GM18517 (cell line): ENCODE results near the gene SMC6.

ENCODE experiments used
- ATAC-seq: cut with Tn5 transposase; IDR thresholded peaks from one replicate; pipeline ENCODE4 v1.9.1; 2021; ENCODE audit warnings: mild to moderate bottlenecking, moderate library complexity; ENCODE audit not compliant: unreplicated experiment

SMC6 gene

DNA sequence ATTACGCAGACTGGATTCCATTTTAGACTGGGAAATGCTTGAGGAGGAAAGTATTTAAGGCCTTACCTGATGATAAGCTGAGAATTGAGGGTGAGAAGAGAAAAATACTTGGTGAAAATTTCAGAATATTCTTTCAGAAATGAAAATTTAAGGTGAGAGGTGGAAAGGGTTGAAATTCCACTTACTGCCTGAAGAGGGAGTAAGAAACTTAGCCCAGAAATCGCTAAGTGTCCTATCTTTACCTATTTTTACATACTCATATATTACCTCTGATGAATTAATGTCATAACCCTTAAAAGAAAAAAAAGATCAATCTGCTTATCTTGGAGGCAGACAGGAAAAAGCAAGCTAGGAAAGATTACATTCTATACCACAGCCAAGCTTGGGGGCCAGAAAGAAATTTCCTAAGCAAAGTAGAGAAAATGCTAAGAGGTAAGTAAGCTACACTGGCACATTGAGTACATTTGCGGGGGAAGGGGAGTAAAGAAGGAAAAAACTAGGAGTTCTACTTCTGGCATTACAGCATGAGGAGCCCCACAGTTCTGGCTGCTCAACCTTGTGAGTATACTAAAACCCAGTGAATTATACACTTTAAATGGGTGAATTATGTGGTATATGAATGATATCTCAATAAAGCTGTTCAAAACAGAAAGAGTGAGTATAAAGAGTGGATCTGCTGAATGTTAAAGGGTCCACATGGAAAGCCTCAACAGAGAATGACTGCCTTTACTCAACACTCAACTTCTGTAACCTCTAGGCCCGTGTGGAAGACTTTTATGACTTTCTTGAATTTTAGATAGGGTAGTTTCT is 33.8 kb downstream of the SMC6 start:
- ATAC-seq = no peak

DNA sequence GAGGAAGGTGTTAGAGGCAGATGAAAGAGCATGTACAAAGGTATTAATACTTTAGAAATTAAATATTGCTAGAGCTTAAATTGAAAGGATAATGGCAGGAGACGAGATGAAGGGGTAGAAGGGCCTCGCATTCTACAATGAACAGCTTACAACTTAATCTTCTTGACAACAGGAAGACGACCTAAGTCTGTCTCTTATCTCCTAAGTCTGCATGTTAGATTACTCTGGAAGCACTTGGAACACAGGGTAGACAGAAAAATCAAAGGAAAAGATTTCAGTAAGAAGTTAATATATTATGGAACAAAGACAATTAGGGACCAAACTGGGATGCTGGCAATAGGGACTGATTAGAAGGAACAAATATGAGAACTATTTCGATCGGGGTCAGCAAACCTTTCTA is 34.9 kb downstream of the SMC6 start:
- ATAC-seq = no peak

GRCh38 chr2:17717666-17718065 is 35.9 kb downstream of the SMC6 start:
- no peak for ATAC-seq

DNA sequence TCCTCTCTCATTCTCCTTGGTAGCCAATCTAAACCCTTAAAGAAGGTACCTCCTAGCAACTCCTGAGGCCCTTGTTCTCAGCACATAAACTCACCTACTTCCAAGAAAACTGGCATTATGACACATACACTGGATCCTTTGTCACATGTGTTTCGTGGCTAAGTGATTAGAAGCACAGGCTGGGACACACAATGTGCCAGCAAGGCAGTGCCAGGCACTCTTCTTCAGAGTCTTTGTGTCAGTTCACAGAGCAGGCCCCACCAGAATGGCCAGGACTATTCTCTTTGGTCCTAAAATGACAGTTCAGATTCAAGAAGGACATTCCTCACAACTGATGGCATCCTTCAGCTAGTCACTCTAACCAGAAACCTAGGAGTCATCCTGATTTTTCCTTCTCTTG is 40.3 kb downstream of the SMC6 start:
- ATAC-seq = no peak

GRCh38 chr2:17710547-17711248 is 42.9 kb downstream of the SMC6 start:
- no peak for ATAC-seq

GRCh38 chr2:17709897-17710296 is 43.7 kb downstream of the SMC6 start:
- no peak for ATAC-seq

DNA sequence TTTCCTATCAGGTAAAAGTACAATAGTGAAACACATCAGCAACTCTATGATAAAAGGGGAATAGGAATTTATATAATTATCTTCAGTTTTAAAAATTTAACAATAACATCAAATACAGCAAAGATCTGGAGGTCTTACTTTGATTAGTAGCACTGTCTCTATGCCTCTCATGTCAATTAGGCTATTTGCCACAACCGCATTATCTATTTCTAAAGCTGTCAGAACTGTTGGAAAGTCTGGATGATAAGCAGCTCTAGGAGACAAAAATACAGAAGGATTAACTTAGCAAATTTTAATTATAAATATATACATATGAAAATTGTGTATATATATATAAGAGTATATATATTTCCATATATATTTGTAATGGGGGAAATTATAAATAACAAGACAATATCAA is 45.1 kb downstream of the SMC6 start:
- no peak for ATAC-seq

DNA sequence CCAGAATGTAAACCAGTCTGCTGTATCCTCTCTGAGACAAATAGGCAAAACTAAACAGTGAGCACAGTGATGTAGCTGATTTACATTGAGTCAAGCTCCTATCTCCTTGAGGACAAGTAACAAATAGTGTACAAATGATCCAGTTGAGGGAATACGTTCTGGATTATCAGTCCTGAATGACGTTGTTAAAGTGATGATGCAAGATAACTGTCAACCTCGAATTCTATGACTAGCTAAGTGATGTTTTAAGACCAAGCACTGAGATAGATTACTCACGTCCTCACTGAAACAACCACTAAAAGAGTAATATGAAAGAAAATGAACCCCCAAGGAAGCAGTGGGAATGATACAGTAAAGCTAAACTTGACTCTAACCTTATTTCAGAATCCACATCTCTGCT is 46.8 kb downstream of the SMC6 start:
- no peak for ATAC-seq

DNA sequence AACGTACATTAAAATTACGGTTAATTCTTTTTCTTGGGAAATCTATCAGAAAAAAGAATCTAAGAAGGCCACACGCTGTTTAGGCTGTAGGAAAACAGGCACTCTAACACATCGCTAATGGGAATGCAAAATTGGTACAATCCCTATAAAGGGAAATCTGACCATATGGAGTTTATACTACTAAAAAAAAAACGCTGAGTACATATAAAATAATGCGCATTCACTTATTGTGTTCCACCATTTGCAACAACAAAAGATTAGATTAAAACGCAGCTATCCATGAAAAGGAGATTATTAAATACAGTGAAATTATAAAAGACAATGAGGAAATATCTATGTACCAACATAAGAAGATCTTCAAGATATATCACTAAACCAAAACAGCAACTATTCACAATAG is 62.8 kb downstream of the SMC6 start:
- ATAC-seq = no peak

GRCh38 chr2:17689010-17689409 is 64.6 kb downstream of the SMC6 start:
- ATAC-seq = no peak

- no peak for ATAC-seq
Measured at GRCh38 chr2:17688600-17688999, 65.0 kb downstream of the SMC6 start.

- no peak for ATAC-seq
Measured at GRCh38 chr2:17683981-17684380, 69.6 kb downstream of the SMC6 start.

DNA sequence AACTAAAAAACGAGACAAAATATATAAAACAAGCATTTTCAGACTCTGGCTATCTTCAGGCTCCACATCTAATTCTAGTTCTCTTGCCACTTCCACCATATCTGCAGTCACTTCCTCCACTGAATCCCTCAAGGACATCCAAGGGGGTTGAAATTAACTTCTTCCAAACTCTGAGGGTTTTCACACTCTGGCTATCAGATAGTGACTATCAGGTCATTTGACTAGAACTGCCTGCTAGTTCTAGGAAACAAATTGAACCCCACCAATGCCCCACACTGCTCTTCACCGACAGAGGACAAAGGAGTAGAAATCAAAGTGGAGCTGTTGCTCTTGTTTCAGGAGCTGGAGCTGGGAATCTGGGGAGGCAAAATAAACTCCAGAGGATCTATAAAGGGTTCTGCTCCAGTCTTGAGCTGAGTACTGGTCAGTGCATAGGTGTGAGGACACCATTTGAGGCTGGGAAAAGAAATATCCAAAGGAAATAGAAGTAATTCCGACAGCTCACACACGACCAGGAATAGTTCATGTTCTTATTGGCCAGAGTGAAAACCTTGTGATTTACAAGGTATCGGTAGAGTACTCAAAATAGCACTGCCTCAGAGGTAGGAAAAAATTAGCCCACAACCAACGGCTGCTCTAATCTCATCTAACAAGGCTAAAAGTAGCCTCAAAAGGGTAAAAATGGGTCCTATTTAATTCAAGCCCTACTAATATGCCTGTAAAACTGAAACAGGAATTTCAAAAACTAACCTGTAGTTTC is 71.3 kb downstream of the SMC6 start:
- no peak for ATAC-seq

DNA sequence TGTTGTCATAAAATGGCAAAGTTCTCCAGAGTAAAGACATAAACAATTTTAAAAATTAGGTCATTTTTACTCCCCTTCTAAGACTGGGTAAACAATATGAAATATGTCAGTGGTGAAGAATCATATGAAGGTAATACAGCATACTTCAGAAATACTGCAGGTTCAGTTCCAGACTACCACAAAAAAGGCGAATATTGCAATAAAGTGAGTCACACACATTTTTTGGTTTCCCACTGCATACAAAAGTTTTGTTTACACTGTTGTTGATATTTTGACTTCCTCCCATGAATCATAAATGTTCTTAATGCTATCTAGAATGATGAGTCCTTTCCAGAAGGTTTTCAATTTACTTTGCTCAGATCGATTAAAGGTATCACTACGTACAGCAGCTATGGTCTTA is 73.5 kb downstream of the SMC6 start:
- ATAC-seq = no peak

- ATAC-seq = no peak
Measured at GRCh38 chr2:17674817-17675216, 78.8 kb downstream of the SMC6 start.

DNA sequence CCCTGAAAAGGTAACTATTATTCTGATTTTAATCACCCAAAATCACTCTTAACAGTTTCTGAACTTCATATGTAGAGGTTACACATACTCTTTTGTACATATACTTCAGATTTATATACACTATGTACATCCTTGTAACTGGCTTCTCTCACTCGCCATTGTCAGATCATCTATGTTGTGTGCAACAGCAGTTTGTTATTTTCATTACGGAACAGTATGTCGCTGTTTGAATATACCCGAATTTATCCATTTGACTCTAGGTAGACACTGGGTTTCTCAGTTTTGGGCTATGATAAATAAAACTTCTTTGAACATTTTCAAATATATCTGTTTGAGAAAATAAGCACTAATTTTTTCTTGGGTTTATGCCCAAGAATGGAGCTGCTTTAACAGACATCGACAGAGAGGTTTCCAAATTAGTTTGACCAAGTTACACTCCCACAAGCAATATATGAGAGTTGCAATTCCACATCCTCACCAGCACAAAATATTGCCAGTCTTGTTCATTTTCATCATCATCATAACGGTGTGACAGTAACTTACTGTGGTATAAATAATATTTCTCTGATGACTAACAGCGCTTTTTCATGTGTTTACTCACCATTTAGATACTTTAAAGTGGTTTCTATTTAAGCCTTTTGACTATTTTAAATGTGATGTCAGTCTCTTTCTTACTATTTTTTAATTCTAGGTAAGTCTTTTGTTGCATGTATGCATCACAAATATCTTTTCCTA is 80.9 kb downstream of the SMC6 start:
- no peak for ATAC-seq

DNA sequence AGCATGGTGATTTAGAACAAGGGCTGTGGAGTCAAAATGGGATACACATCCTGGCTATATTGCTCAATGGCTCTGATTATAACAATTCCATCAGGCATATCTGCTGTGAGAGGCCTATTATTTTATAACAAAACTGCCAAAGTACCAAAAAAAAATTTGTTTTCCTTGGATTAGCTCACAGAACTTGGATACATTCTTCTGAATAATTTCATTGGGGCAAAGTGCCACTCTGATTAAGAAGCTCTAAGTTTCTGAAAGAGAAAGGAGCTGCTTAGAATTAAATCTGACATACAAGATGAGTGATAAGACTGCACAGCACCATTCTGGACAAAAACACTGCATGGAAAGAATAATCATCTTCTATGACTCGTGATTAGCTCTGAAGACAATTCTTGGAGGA is 85.7 kb downstream of the SMC6 start:
- ATAC-seq = no peak

GRCh38 chr2:17664534-17664933 is 89.1 kb downstream of the SMC6 start:
- ATAC-seq = no peak

GRCh38 chr2:17662723-17663122 is 90.9 kb downstream of the SMC6 start:
- no peak for ATAC-seq

DNA sequence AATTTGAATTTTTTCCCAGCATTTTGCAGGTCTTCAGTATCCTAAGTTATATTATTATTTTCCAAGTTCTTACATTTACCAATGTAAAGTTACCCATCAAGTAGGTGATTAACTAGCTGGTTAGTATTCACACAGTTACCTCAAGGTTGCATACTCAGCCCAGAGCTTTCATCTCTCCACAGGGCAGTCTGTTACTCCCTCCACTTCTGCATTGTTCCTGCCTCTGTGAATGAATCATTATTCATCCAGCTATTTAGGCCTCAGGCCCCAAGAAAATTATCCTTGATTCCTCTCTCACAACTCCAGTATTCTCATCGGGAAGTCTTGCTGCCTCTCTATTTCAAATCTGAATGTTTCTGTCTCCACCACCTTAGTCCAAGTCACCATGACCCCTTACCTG is 92.2 kb downstream of the SMC6 start:
- ATAC-seq = no peak

- no peak for ATAC-seq
Measured at GRCh38 chr2:17660219-17660618, 93.4 kb downstream of the SMC6 start.
